Measurements from ENCODE around the gene ANXA6.

Gene ANXA6

GRCh38 chr5:151130235-151130921 is 27.2 kb downstream of the ANXA6 start:
- no peak overlapping the region for H3K4me3 ChIP-seq (ENCODE audit: low read depth, low read length)
- TF ChIP-seq CTCF (conservative IDR thresholded peaks at IDR 0.05; ENCODE audit: low read depth, low read length) = no peak
- no peak for DNase-seq (ENCODE audit: low read depth)

- no peak for DNase-seq (ENCODE audit: low read depth)
- no peak for TF ChIP-seq CTCF (conservative IDR thresholded peaks at IDR 0.05; ENCODE audit: low read depth, low read length)
- H3K4me3 ChIP-seq (ENCODE audit: low read depth, low read length) = no peak overlapping the region
These were observed 28.8 kb downstream of the ANXA6 start for GRCh38 chr5:151128817-151129216.

GRCh38 chr5:151127926-151128325 is 29.7 kb downstream of the ANXA6 start:
- no peak for TF ChIP-seq CTCF (conservative IDR thresholded peaks at IDR 0.05; ENCODE audit: low read depth, low read length)
- no peak overlapping the region for H3K4me3 ChIP-seq (ENCODE audit: low read depth, low read length)
- DNase-seq (ENCODE audit: low read depth) = no peak

GRCh38 chr5:151126199-151126645 is 31.4 kb downstream of the ANXA6 start:
- TF ChIP-seq CTCF (conservative IDR thresholded peaks at IDR 0.05; ENCODE audit: low read depth, low read length) = peak; percentile 85
- peak; percentile 74 for DNase-seq (ENCODE audit: low read depth)
- no peak overlapping the region for H3K4me3 ChIP-seq (ENCODE audit: low read depth, low read length)

GRCh38 chr5:151125421-151125820 is 32.2 kb downstream of the ANXA6 start:
- no peak overlapping the region for H3K4me3 ChIP-seq (ENCODE audit: low read depth, low read length)
- DNase-seq (ENCODE audit: low read depth) = no peak
- no peak for TF ChIP-seq CTCF (conservative IDR thresholded peaks at IDR 0.05; ENCODE audit: low read depth, low read length)

GRCh38 chr5:151123897-151124751 is 33.5 kb downstream of the ANXA6 start:
- TF ChIP-seq CTCF (conservative IDR thresholded peaks at IDR 0.05; ENCODE audit: low read depth, low read length) = no peak
- no peak overlapping the region for H3K4me3 ChIP-seq (ENCODE audit: low read depth, low read length)
- peak; percentile 46 for DNase-seq (ENCODE audit: low read depth)

Measured in choroid plexus epithelial cell (primary cell).